Neuronal stem cell (in vitro differentiated cells): Measurements from ENCODE around the gene GTSE1.

Source experiments
- DNase-seq: peaks from one replicate; pipeline ENCODE4 v3.0.0-alpha.2; 2013; ENCODE audit warnings: low spot score
- H2AFZ ChIP-seq: one replicate; pipeline ENCODE4 v1.6.1; 2013; ENCODE audit warnings: mild to moderate bottlenecking, low read length, inconsistent platforms
- H2AK5ac ChIP-seq: 2 replicates; pipeline ENCODE4 v1.6.1; 2013; ENCODE audit warnings: low read depth, mild to moderate bottlenecking, inconsistent platforms, low read length, moderate library complexity, mixed read lengths
- H2BK120ac ChIP-seq: 2 replicates; pipeline ENCODE4 v1.6.1; 2013; ENCODE audit warnings: low read depth, mild to moderate bottlenecking, inconsistent platforms, low read length, moderate library complexity, mixed read lengths
- H2BK12ac ChIP-seq: one replicate; pipeline ENCODE4 v1.6.1; 2013; ENCODE audit warnings: low read length, inconsistent platforms
- H2BK15ac ChIP-seq: 2 replicates; pipeline ENCODE4 v1.6.1; 2013; ENCODE audit warnings: mild to moderate bottlenecking, low read length, inconsistent platforms, mixed read lengths
- H2BK5ac ChIP-seq: one replicate; pipeline ENCODE4 v1.6.1; 2013; ENCODE audit warnings: inconsistent platforms, mild to moderate bottlenecking, low read length, moderate library complexity
- H3K14ac ChIP-seq: one replicate; pipeline ENCODE4 v1.6.1; 2013; ENCODE audit warnings: low read length, inconsistent platforms
- H3K18ac ChIP-seq: 2 replicates; pipeline ENCODE4 v1.6.1; 2013; ENCODE audit warnings: low read length, inconsistent platforms
- H3K23ac ChIP-seq: 2 replicates; pipeline ENCODE4 v1.6.1; 2013; ENCODE audit warnings: low read depth, mild to moderate bottlenecking, mixed read lengths, low read length, inconsistent platforms; ENCODE audit not compliant: poor library complexity
- H3K27ac ChIP-seq: replicated peaks from 3 replicates; pipeline ENCODE4 v1.5.1; 2013; ENCODE audit warnings: low read length, inconsistent platforms
- H3K27me3 ChIP-seq, 3 experiments: 2 replicates each; pipeline ENCODE4 v1.6.1; 2013; ENCODE audit warnings: low read length in 3 of 3, mild to moderate bottlenecking in 2 of 3, inconsistent platforms in 1 of 3, low read depth in 1 of 3, mixed read lengths in 1 of 3, moderate library complexity in 1 of 3; ENCODE audit not compliant: control insufficient read depth in 3 of 3, insufficient read depth in 3 of 3
- H3K36me3 ChIP-seq, 2 donors: replicated peaks in 1 of 2; 2 replicates each; pipeline ENCODE4 v1.6.1; 2013; ENCODE audit warnings: low read length in 2 of 2; ENCODE audit not compliant: control insufficient read depth in 2 of 2, insufficient read depth in 2 of 2
- H3K4ac ChIP-seq: 2 replicates; pipeline ENCODE4 v1.6.1; 2013; ENCODE audit warnings: inconsistent platforms, mild to moderate bottlenecking, low read length, moderate library complexity
- H3K4me1 ChIP-seq, 2 donors: 1 replicate in 1 of 2; 2 replicates in 1 of 2; pipeline ENCODE4 v1.6.1; 2013; ENCODE audit warnings: low read length in 2 of 2, low read depth in 1 of 2; ENCODE audit not compliant: control insufficient read depth in 2 of 2, insufficient read depth in 1 of 2
- H3K4me2 ChIP-seq: one replicate; pipeline ENCODE4 v1.6.1; 2013; ENCODE audit warnings: mild to moderate bottlenecking, low read length, inconsistent platforms; ENCODE audit not compliant: insufficient read depth, poor library complexity, severe bottlenecking
- H3K4me3 ChIP-seq, 2 donors: 2 replicates each; pipeline ENCODE4 v1.5.1; 2013; ENCODE audit warnings: low read length in 2 of 2, mild to moderate bottlenecking in 2 of 2, inconsistent platforms in 1 of 2, moderate library complexity in 1 of 2
- H3K79me1 ChIP-seq: one replicate; pipeline ENCODE4 v1.6.1; 2013; ENCODE audit warnings: low read depth, mild to moderate bottlenecking, inconsistent platforms, low read length, moderate library complexity
- H3K9ac ChIP-seq: one replicate; pipeline ENCODE4 v1.6.1; 2013; ENCODE audit warnings: mild to moderate bottlenecking, low read depth, low read length, inconsistent platforms; ENCODE audit not compliant: poor library complexity
- H3K9me3 ChIP-seq, 2 donors: replicated peaks in 1 of 2; 2 replicates each; pipeline versions ENCODE3 to v1.6.1; 2013; ENCODE audit warnings: low read length in 2 of 2, mild to moderate bottlenecking in 2 of 2, inconsistent platforms in 1 of 2, low read depth in 1 of 2, mixed read lengths in 1 of 2, moderate library complexity in 1 of 2; ENCODE audit not compliant: control insufficient read depth in 2 of 2, insufficient read depth in 1 of 2
- H4K8ac ChIP-seq: one replicate; pipeline ENCODE4 v1.6.1; 2013; ENCODE audit warnings: low read depth, mild to moderate bottlenecking, inconsistent platforms, low read length, moderate library complexity
- H4K91ac ChIP-seq: one replicate; pipeline ENCODE4 v1.6.1; 2013; ENCODE audit warnings: low read length, low read depth, mild to moderate bottlenecking, inconsistent platforms; ENCODE audit not compliant: poor library complexity
- WGBS, 2 donors: extraction: QIAGEN DNeasy Blood & Tissue Kit; methylation state at CpG; one replicate each; pipeline ENCODE4 v1.1.7; 2013; ENCODE audit warnings: missing lambda C conversion rate in 2 of 2, mixed read lengths in 1 of 2; ENCODE audit not compliant: insufficient read length in 2 of 2, insufficient replicate concordance in 1 of 2; ENCODE audit errors: extremely low coverage in 2 of 2; 5-methylcytosine and 5-hydroxymethylcytosine counted together

GTSE1 gene

GRCh38 chr22:46366801-46367706 lies 70.4 kb downstream of the GTSE1 start:
- H3K36me3 ChIP-seq = peaks cover 2 to 31% of the 10 kb centered on the region in 2 donors
- H3K4me1 ChIP-seq = peaks cover 0 to 5% of the 10 kb centered on the region in 2 donors
- H3K9ac ChIP-seq = peak overlapping the region; percentile 44
- peak overlapping the region; percentile 53 for H2BK5ac ChIP-seq
- peaks cover 0 to 2% (median 0%) of the 10 kb centered on the region in 3 experiments for H3K27me3 ChIP-seq
- H3K18ac ChIP-seq = peak overlapping the region; percentile 80
- no peaks in the 10 kb centered on the region for H3K9me3 ChIP-seq
- H2BK12ac ChIP-seq = no peak overlapping the region
- no peak for DNase-seq
- H4K8ac ChIP-seq = peak overlapping the region; percentile 17
- H3K4ac ChIP-seq = peak overlapping the region; percentile 76
- peak overlapping the region; percentile 91 for H2AK5ac ChIP-seq
- H3K23ac ChIP-seq = peak overlapping the region; percentile 52
- no peak overlapping the region for H2AFZ ChIP-seq
- H3K79me1 ChIP-seq = peaks cover 2% of the 10 kb centered on the region
- peak overlapping the region; percentile 2 for H3K4me2 ChIP-seq
- H3K27ac ChIP-seq = no peak overlapping the region
- peak overlapping the region; percentile 83 for H2BK15ac ChIP-seq
- H3K14ac ChIP-seq = peak overlapping the region; percentile 14
- no peak overlapping the region for H2BK120ac ChIP-seq
- H3K4me3 ChIP-seq = no peak overlapping the region
- H4K91ac ChIP-seq = no peak overlapping the region
- WGBS, 2 donors = no CpG with 5 or more reads among the region's 45 CpGs

GRCh38 chr22:46367707-46368191 lies 71.1 kb downstream of the GTSE1 start:
- peaks cover 2 to 27% of the 10 kb centered on the region in 2 donors for H3K36me3 ChIP-seq
- H2BK12ac ChIP-seq = peak overlapping the region; percentile 97
- no peaks in the 10 kb centered on the region for H3K9me3 ChIP-seq
- H3K79me1 ChIP-seq = peaks cover 2% of the 10 kb centered on the region
- H2AK5ac ChIP-seq = peak overlapping the region; percentile 96
- no CpG with 5 or more reads among the region's 19 CpGs for WGBS, 2 donors
- H2BK5ac ChIP-seq = no peak overlapping the region
- no peak overlapping the region for H3K27ac ChIP-seq
- no peak overlapping the region for H4K91ac ChIP-seq
- no peak overlapping the region for H3K4me2 ChIP-seq
- peaks cover 0 to 5% of the 10 kb centered on the region in 2 donors for H3K4me1 ChIP-seq
- H3K18ac ChIP-seq = peak overlapping the region; percentile 90
- H3K14ac ChIP-seq = no peak overlapping the region
- peak overlapping the region; percentile 94 for H2BK15ac ChIP-seq
- no peak overlapping the region for H2AFZ ChIP-seq
- DNase-seq = peak; percentile 48
- no peak overlapping the region for H2BK120ac ChIP-seq
- peaks cover 0 to 2% (median 0%) of the 10 kb centered on the region in 3 experiments for H3K27me3 ChIP-seq
- no peak overlapping the region for H3K4me3 ChIP-seq
- no peak overlapping the region for H4K8ac ChIP-seq
- H3K9ac ChIP-seq = peak overlapping the region; percentile 44
- H3K23ac ChIP-seq = peak overlapping the region; percentile 3
- no peak overlapping the region for H3K4ac ChIP-seq

- Histone ChIP-seq H3K9me3 (no peaks in the 10 kb centered on the region), H2AK5ac (peak overlapping the region; percentile 96), H2BK12ac (peak overlapping the region; percentile 63), H3K36me3 (peaks cover 2 to 25% of the 10 kb centered on the region in 2 donors), H3K4ac (no peak overlapping the region), H3K4me3 (no peak overlapping the region), H3K9ac (peak overlapping the region; percentile 44), H3K4me1 (peaks cover 0 to 6% of the 10 kb centered on the region in 2 donors), H4K91ac (no peak overlapping the region), H3K27ac (no peak overlapping the region), H4K8ac (no peak overlapping the region), H3K23ac (peak overlapping the region; percentile 31), H2BK120ac (no peak overlapping the region), H3K18ac (peak overlapping the region; percentile 76), H3K79me1 (peaks cover 2% of the 10 kb centered on the region), H2BK15ac (peak overlapping the region; percentile 94), H3K4me2 (no peak overlapping the region), H3K27me3 (peaks cover 0 to 2% (median 0%) of the 10 kb centered on the region in 3 experiments), H2BK5ac (no peak overlapping the region), H3K14ac (no peak overlapping the region), H2AFZ (no peak overlapping the region)
- no CpG with 5 or more reads among the region's 12 CpGs for WGBS, 2 donors
- DNase-seq = no peak
Measured at GRCh38 chr22:46368422-46368821, 71.8 kb downstream of the GTSE1 start.
